ENCODE data around the gene DZANK1. TPM values are rescaled to one million over a fixed set of nuclear protein-coding genes. Genes with fewer than 3 reads are reported as not detected.
A peak's percentile ranks its signal among the peaks of the same experiment; 100 is the strongest.
"Not testable (repeated sequence)": the region's sequence is repeated elsewhere in the genome, so short reads cannot be mapped to it uniquely, and the experiment has no call there.

The DZANK1 gene
- total and polyA plus RNA-seq, 9 of the 15 experiments (the other 6 are each of a cell fraction or from before 2014, with no cell fraction given) = 0.04 to 0.18 (median 0.11) TPM; not detected in 2

GRCh38 chr20:18504479-18505060 is 37.7 kb upstream of the DZANK1 start:
- in situ Hi-C loops (cut with MboI) (no loop called here), intact Hi-C loops (cut with micrococcal nuclease) (no loop called here)
- H3K36me3 ChIP-seq (ENCODE audit: control insufficient read depth, insufficient read depth, low read length) = no peaks in the 10 kb centered on the region; the same call in 2 of the 3 replicates
- no peak for FAIRE-seq
- no peak overlapping the region for H2AFZ ChIP-seq (ENCODE audit: low read depth, low read length)
- TF ChIP-seq NRF1 (conservative IDR thresholded peaks at IDR 0.05 in 1 of 2, IDR thresholded peaks at IDR 0.05 in 1 of 2) (no peak), MBD1 (CRISPR knock-in tag; IDR thresholded peaks at IDR 0.05) (no peak), NCOA4 (IDR thresholded peaks at IDR 0.05; ENCODE audit: partially characterized antibody) (no peak), HNRNPK (IDR thresholded peaks at IDR 0.05; ENCODE audit: low read depth, low read length, poor library complexity, severe bottlenecking) (no peak), ARHGAP35 (IDR thresholded peaks at IDR 0.05; ENCODE audit: partially characterized antibody) (no peak), ZBED1 (IDR thresholded peaks at IDR 0.05) (no peak), ZNF699 (CRISPR knock-in tag; IDR thresholded peaks at IDR 0.05; ENCODE audit: insufficient replicate concordance) (no peak), EZH2 (IDR thresholded peaks at IDR 0.05; ENCODE audit: borderline replicate concordance, low read depth, low read length) (no peak), CXXC5 (CRISPR knock-in tag; IDR thresholded peaks at IDR 0.05) (no peak), ZKSCAN1 (IDR thresholded peaks at IDR 0.05; ENCODE audit: low read depth, low read length) (no peak), WHSC1 (IDR thresholded peaks at IDR 0.05; ENCODE audit: low read length) (no peak), ZBTB12 (CRISPR knock-in tag; IDR thresholded peaks at IDR 0.05) (no peak)
- ATAC-seq = no peak
- BruUV-seq (replicated peaks) = no TSS peak
- no peaks in the 10 kb centered on the region for H4K20me1 ChIP-seq (replicated peaks; ENCODE audit: control insufficient read depth, insufficient read depth, low read length)
- ChIA-PET CTCF (ENCODE audit: low intra/inter-chr PET ratio) (no interaction called here), POLR2A (no interaction called here)
- H3K27me3 ChIP-seq (ENCODE audit: control insufficient read depth in 2 of 2, insufficient read depth in 2 of 2, low read length in 2 of 2) = no peaks in the 10 kb centered on the region
- H3K4me1 ChIP-seq (replicated peaks in 1 of 2; ENCODE audit: control insufficient read depth in 2 of 2, insufficient read depth in 2 of 2, low read length in 2 of 2) = peaks cover 0 to 6% of the 10 kb centered on the region in 2 experiments; a peak in 2 of 5 replicates
- H3K9me3 ChIP-seq (replicated peaks; ENCODE audit: control insufficient read depth, insufficient read depth, low read depth, low read length) = no peaks in the 10 kb centered on the region
- H3K9ac ChIP-seq (ENCODE audit: insufficient read depth in 1 of 2, low read depth in 2 of 2, low read length in 2 of 2) = no peak overlapping the region
- H3K79me2 ChIP-seq (ENCODE audit: control insufficient read depth, insufficient read depth, low read length) = peaks cover 17% of the 10 kb centered on the region
- WGBS (ENCODE audit: insufficient coverage, low coverage, missing lambda C conversion rate) = 83% methylated on average over 26 of the region's 31 CpGs
- no peaks in the 10 kb centered on the region for H3K9me1 ChIP-seq (ENCODE audit: control insufficient read depth, insufficient read depth, low read length)
- no peak overlapping the region for H3K4me2 ChIP-seq (ENCODE audit: insufficient read depth, low read length)
- no peak overlapping the region for H3K4me3 ChIP-seq
- DNase-seq (ENCODE audit: extremely low read depth in 1 of 4, low spot score in 3 of 4) = no peak
- H3K27ac ChIP-seq (ENCODE audit: extremely low read depth, low read depth, low read length) = no peak overlapping the region

- H3K9me3 ChIP-seq (replicated peaks; ENCODE audit: control insufficient read depth, insufficient read depth, low read depth, low read length); H3K36me3 ChIP-seq (ENCODE audit: control insufficient read depth, insufficient read depth, low read length); in situ Hi-C loops (cut with MboI); H3K4me2 ChIP-seq (ENCODE audit: insufficient read depth, low read length); POLR2A ChIA-PET; ATAC-seq; FAIRE-seq; DNase-seq (ENCODE audit: extremely low read depth in 1 of 4, low spot score in 3 of 4); H3K79me2 ChIP-seq (ENCODE audit: control insufficient read depth, insufficient read depth, low read length); BruUV-seq (replicated peaks); H3K27me3 ChIP-seq (ENCODE audit: control insufficient read depth in 2 of 2, insufficient read depth in 2 of 2, low read length in 2 of 2); H3K9ac ChIP-seq (ENCODE audit: insufficient read depth in 1 of 2, low read depth in 2 of 2, low read length in 2 of 2); intact Hi-C loops (cut with micrococcal nuclease); H4K20me1 ChIP-seq (replicated peaks; ENCODE audit: control insufficient read depth, insufficient read depth, low read length); H3K4me1 ChIP-seq (replicated peaks in 1 of 2; ENCODE audit: control insufficient read depth in 2 of 2, insufficient read depth in 2 of 2, low read length in 2 of 2); H3K4me3 ChIP-seq; CTCF ChIA-PET (ENCODE audit: low intra/inter-chr PET ratio); H3K9me1 ChIP-seq (ENCODE audit: control insufficient read depth, insufficient read depth, low read length); H3K27ac ChIP-seq (ENCODE audit: extremely low read depth, low read depth, low read length): not testable (repeated sequence)
- WGBS (ENCODE audit: insufficient coverage, low coverage, missing lambda C conversion rate) = 10% methylated on average over 1 of the region's 1 CpG
- peak overlapping the region; percentile 22 for H2AFZ ChIP-seq (ENCODE audit: low read depth, low read length)
These were observed 34.8 kb upstream of the DZANK1 start for GRCh38 chr20:18501672-18502071.
